MM.1S (cell line): ENCODE results near the gene PRM1.

Experiments
- EZH2 ChIP-seq: fragments of 300-600 bp; sonication (generic); optimal IDR thresholded peaks from 2 replicates; pipeline ENCODE3; 2017; ENCODE audit warnings: low read depth, mild to moderate bottlenecking, antibody characterized with exemption, low read length, mixed read lengths
- TF ChIP-seq, protein P1 (sequence below): fragments of 300-600 bp; sonication (generic); IDR thresholded peaks from 2 replicates; pipeline ENCODE4 v1.5.1; 2016; ENCODE audit warnings: antibody characterized with exemption, low read length, mixed read lengths

DNA sequence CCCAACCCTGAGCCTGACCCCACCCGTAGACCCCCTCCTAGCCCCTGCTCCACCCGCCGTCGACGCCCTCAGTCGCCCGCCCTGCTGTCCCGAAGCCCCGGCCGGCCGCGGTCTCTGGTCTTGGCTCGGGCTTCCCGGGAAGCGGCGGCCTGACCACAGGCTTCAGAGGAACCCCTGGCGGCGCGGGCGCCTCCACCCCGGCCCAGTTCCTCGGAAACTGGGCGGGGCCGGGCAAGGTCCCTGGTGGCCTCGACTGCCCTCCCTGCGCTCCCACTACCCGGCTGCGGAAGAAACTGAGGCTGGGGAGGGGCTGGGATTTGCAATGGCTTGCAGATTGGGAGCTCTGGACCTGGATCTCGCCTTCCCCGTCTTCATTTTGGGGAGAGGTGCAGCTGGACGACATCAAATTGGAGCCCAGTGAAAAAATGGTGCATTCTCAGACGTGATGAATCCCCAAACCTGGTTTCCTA is 24.4 kb downstream of the PRM1 start:
- TF ChIP-seq, protein P1, sequence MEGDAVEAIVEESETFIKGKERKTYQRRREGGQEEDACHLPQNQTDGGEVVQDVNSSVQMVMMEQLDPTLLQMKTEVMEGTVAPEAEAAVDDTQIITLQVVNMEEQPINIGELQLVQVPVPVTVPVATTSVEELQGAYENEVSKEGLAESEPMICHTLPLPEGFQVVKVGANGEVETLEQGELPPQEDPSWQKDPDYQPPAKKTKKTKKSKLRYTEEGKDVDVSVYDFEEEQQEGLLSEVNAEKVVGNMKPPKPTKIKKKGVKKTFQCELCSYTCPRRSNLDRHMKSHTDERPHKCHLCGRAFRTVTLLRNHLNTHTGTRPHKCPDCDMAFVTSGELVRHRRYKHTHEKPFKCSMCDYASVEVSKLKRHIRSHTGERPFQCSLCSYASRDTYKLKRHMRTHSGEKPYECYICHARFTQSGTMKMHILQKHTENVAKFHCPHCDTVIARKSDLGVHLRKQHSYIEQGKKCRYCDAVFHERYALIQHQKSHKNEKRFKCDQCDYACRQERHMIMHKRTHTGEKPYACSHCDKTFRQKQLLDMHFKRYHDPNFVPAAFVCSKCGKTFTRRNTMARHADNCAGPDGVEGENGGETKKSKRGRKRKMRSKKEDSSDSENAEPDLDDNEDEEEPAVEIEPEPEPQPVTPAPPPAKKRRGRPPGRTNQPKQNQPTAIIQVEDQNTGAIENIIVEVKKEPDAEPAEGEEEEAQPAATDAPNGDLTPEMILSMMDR: no peak
- TF ChIP-seq EZH2: no peak
